ENCODE data around the gene DAB2IP.

Gene DAB2IP

GRCh38 chr9:121656941-121657470 is 5.6 kb downstream of the DAB2IP start:
- no peak overlapping the region for H3K4me3 ChIP-seq (ENCODE audit: low read depth, low read length)
- TF ChIP-seq CTCF (conservative IDR thresholded peaks at IDR 0.05; ENCODE audit: low read depth, low read length), result no peak
- DNase-seq (ENCODE audit: low read depth), result no peak

- TF ChIP-seq CTCF (conservative IDR thresholded peaks at IDR 0.05; ENCODE audit: low read depth, low read length), result no peak
- H3K4me3 ChIP-seq (ENCODE audit: low read depth, low read length), result no peak overlapping the region
- no peak for DNase-seq (ENCODE audit: low read depth)
Measured at GRCh38 chr9:121658166-121658565, 6.7 kb downstream of the DAB2IP start.

- TF ChIP-seq CTCF (conservative IDR thresholded peaks at IDR 0.05; ENCODE audit: low read depth, low read length), result no peak
- no peak for DNase-seq (ENCODE audit: low read depth)
- H3K4me3 ChIP-seq (ENCODE audit: low read depth, low read length), result no peak overlapping the region
Measured at GRCh38 chr9:121658591-121658990, 7.2 kb downstream of the DAB2IP start.

- H3K4me3 ChIP-seq (ENCODE audit: low read depth, low read length), result no peak overlapping the region
- no peak for TF ChIP-seq CTCF (conservative IDR thresholded peaks at IDR 0.05; ENCODE audit: low read depth, low read length)
- DNase-seq (ENCODE audit: low read depth), result no peak
Measured at GRCh38 chr9:121660367-121660766, 8.9 kb downstream of the DAB2IP start.

GRCh38 chr9:121660876-121661275 is 9.4 kb downstream of the DAB2IP start:
- DNase-seq (ENCODE audit: low read depth), result no peak
- no peak for TF ChIP-seq CTCF (conservative IDR thresholded peaks at IDR 0.05; ENCODE audit: low read depth, low read length)

GRCh38 chr9:121661328-121661727 is 9.9 kb downstream of the DAB2IP start:
- DNase-seq (ENCODE audit: low read depth), result no peak
- TF ChIP-seq CTCF (conservative IDR thresholded peaks at IDR 0.05; ENCODE audit: low read depth, low read length), result no peak
- H3K4me3 ChIP-seq (ENCODE audit: low read depth, low read length), result no peak overlapping the region

More at GRCh38 chr9:121660876-121661275, 9.4 kb downstream of the DAB2IP start:
- H3K4me3 ChIP-seq (ENCODE audit: low read depth, low read length), result no peak overlapping the region

GRCh38 chr9:121662359-121662758 is 10.9 kb downstream of the DAB2IP start:
- DNase-seq (ENCODE audit: low read depth), result no peak
- H3K4me3 ChIP-seq (ENCODE audit: low read depth, low read length), result no peak overlapping the region
- no peak for TF ChIP-seq CTCF (conservative IDR thresholded peaks at IDR 0.05; ENCODE audit: low read depth, low read length)

Measured in choroid plexus epithelial cell (primary cell).